NCI-H446 (cell line): ENCODE results near the gene CDC37L1.

ENCODE experiments used
- DNase-seq, 2 experiments: peaks; one replicate each; lab custom pipeline; 2025; lab: John Stamatoyannopoulos, UW

CDC37L1 gene

GRCh38 chr9:4668604-4669003 is 10.8 kb upstream of the CDC37L1 start:
- DNase-seq: no peak

GRCh38 chr9:4669890-4670289 is 9.5 kb upstream of the CDC37L1 start:
- DNase-seq: no peak

DNA sequence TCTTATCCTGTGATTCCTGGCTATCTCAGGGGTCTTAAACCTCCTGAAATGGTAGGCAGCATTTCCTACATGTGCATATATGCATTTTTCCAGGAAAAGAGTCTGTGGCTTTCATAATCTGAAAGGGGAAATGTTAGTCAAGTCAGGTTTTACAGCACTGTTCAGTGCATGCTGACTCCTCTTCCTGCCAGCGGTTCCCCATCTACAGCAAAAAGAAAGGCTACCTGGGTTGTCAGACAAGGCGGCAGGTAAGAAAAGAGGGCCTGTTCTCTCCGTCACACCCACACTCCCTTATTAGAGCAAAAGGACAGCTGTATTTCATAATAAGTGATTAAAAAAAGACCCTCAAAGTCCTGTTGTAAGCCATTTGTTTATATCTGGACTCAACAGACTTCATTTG is 8.8 kb upstream of the CDC37L1 start:
- no peak for DNase-seq

GRCh38 chr9:4671737-4672136 is 7.6 kb upstream of the CDC37L1 start:
- no peak for DNase-seq

DNA sequence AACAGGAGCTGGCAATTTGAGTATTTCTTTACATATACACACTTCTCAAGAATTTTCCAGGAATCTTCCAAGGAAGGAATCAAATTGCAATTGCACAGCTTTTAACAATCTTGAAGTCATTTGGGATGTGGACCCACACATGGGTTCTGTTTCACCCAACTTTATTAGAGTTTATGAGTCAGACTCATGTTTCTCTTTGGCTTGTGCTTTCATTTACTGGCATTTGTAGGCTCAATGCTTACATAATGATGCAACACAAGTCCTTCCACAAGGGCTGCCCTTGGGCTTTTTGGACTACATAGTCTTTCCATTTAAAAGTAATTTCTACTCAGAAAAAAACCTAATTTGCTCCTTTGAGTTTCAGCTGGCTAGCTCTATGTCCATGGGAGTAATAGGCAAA is 4.6 kb upstream of the CDC37L1 start:
- no peak for DNase-seq

DNA sequence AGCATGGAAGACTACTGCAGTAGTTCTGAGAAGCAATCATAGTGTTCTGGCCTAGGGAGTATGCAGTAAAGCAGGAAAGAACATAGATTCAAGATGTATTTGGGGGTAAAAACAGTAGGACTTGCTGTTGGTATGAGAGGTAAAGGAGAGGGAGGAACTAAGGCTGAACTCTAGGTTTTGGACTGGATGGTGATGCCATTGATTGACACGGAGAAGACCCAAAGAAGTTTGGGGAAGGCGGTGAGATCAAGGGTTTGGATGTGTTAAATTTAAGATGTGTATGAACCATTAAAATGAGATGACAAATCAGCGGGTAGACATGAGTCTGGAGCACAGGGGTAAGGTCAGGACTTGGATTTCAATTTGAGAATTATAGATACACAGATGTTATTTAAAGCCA is 2.0 kb upstream of the CDC37L1 start:
- no peak for DNase-seq

- DNase-seq: peak in 1 of 2 experiments; percentile 67
These were observed 596 bp upstream of the CDC37L1 start for GRCh38 chr9:4678679-4679267.

- peak in 1 of 2 experiments; percentile 34 for DNase-seq
These were observed 780 bp downstream of the CDC37L1 start for GRCh38 chr9:4680173-4680525.

- DNase-seq: no peak
These were observed 1.4 kb downstream of the CDC37L1 start for GRCh38 chr9:4680750-4681149.

- DNase-seq: no peak
These were observed 5.5 kb downstream of the CDC37L1 start for GRCh38 chr9:4684820-4685219.

- no peak for DNase-seq
These were observed 6.7 kb downstream of the CDC37L1 start for GRCh38 chr9:4686112-4686511.

- no peak for DNase-seq
These were observed 7.2 kb downstream of the CDC37L1 start for GRCh38 chr9:4686584-4686983.

- DNase-seq: no peak
These were observed 9.7 kb downstream of the CDC37L1 start for GRCh38 chr9:4689021-4689420.

- DNase-seq: no peak
These were observed 10.3 kb downstream of the CDC37L1 start for GRCh38 chr9:4689687-4690104.

- no peak for DNase-seq
These were observed 10.8 kb downstream of the CDC37L1 start for GRCh38 chr9:4690144-4690543.

DNA sequence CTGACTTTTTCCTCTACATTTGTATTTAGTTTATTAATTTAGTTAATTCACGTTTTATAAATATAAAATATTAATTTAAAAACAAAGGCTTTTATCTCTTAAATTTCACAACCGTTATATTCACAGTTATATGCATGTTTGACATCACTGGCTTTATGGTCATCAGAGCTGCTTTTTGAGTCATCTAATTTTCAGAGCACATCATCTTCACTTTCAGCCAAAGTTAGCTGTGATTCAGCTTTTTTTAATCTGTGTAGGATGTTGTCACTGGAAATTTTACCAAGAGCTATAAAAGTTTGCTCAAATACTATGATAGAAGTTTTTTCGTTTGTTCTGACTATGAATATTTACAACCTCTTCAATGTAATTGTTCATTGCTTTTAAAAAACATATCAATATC is 12.4 kb downstream of the CDC37L1 start:
- DNase-seq: no peak

GRCh38 chr9:4700091-4700490 is 20.7 kb downstream of the CDC37L1 start:
- no peak for DNase-seq

- DNase-seq: no peak
These were observed 21.6 kb downstream of the CDC37L1 start for GRCh38 chr9:4700932-4701331.

- DNase-seq: no peak
These were observed 22.2 kb downstream of the CDC37L1 start for GRCh38 chr9:4701526-4701925.

- no peak for DNase-seq
These were observed 24.8 kb downstream of the CDC37L1 start for GRCh38 chr9:4704129-4704528.

- no peak for DNase-seq
These were observed 26.7 kb downstream of the CDC37L1 start for GRCh38 chr9:4706021-4706420.

DNA sequence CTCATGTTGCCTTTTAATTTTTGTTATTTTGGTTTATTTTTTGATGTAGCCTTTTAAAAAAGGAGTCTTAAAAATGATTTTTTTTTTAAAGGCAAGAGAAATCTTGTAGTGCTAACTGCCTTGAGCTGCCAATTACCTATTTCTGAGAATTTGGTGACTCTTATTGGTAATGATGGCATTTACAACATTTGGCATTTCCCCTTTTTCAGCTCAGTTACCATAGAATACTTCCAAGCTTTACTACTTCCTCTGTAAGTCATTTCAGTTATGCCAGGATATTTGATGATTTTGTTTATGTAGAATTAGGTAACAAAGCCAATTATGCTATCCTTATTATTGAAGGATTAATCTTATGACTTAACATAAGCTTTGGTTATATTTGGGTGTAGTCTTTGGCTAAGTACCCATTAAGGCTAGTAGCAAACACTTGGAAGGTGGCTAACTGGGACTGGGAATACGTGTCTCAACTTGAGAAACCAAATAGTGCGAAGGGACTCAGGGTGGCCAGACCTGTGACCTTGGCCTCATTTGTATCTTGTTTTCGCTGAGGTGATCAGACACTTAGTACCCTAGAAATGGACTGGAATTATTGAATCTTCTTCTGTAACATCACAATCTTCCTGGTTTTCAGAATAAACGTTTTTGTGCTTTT is 27.7 kb downstream of the CDC37L1 start:
- no peak for DNase-seq

- no peak for DNase-seq
These were observed 30.0 kb downstream of the CDC37L1 start for GRCh38 chr9:4709380-4709779.

- no peak for DNase-seq
These were observed 34.5 kb downstream of the CDC37L1 start for GRCh38 chr9:4713849-4714248.
